CD4-positive, alpha-beta T cell treated with Interleukin-15 for 1 hour (primary cell): ENCODE data around the gene PROKR2.

Experiments used
- DNase-seq: peaks from one replicate; pipeline ENCODE4 v3.0.0-alpha.2; 2020

Gene PROKR2

DNA sequence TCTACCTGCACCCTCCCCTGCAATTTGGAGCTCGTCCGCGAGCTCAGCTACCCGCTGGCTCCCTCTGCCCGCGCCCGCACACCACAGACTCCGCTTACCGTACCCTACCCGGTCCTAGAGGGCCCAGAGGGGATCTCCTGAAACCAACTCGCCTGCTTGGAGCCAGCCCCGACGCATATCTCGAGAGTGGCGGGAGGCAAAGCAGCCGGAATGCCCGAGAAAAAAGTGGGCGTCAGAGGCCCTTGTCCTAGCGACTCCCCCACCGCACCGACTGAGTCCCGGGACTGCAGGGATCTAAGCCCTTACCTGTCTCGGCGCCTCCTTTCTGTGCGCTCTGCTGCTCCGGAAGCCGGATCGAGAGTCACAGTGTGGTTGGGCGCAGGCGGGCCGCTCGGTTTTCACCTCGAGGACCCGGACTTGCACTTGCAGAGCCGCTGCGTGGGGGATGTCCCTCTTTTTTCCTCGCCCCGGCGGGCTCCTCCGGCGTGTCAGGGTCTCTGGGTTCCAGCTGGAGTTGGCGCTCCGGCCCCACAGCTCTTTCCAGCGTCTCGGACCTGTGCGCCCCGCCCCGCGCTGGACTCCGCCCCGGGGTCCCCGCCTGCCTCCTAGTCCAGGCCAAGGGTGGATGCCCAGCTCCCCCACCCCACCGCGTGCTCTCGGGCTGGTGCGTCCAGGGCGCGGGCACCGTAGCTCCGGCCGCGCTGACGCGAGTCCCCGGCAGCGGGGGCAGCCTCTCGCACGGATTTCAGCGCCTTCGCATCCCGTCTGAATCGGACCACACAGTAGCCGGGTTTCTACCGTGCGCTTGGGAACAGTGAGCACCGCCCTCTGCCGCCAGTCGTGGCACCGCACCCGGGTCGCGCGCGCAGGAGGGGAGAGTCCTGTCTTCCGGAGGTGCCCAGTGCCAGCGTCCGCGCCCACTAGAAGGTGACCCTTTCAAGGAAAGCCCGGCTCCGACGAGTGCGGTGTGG is at the start of gene PROKR2:
Gene PROKR2 (minus strand): TSS at position 767 of the 971 bp plus-strand sequence. CDS start 2,585 bp downstream, outside the sequence.
- DNase-seq: no peak

DNA sequence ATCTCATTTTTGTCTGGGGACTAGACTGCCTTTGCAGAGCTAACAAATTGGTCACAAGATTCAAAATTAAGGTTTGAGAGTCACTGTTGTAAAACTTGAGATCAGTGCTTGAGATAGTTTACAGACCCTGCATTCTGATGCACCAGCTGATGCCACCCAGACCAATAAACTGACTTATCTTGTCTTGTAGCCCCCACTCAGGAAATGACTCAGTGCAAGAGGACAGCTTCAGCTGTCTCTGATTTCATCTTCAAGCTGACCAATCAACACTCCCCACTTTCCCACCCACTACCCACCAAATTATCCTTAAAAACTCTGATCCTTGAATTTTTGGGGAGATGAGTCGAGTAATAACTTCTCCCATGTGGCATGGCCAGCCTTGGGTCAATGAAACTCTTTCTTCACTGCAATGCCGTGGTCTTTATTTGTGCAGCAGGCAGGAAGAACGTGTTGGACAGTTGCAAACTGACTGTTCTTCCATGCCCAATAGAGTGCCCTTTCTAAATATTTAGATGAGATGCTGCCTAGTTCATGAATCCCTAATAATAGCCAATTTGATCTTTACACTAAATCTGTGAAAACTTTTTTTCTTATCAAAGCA is 48.3 kb upstream of the PROKR2 start:
- DNase-seq: no peak

DNA sequence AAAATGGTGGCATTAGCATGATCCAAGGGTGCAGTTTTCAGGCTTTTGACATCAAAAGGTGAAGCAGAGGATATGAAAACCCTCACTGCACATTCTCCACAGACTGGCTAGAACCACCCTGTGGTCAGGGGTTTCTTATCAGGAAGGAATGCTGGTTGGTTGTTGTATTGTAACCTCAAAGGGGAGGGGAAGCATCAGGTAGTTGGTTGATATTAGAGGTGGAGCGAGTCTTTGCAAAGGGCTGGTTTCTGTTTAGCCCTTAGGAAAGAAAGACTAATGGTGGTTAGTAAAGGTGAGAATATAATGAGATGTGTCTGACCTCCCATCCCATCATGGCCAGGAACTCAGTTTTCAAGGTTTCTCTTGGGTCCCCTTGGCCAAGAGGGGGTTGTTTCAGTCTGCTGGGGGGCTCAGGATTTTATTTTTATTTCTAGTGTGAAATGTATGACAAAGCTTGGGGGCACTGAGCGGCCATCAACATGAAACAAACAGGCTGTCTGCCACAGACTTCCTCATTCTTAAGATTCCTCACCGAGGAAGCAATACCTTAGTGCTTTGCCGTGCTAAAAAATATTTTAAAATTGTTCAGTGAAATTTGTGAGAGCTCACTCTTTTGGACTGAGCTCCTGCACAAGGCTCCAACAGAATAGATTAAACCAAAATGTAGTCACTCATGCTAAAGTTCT is 47.5 kb upstream of the PROKR2 start:
- DNase-seq: no peak

DNA sequence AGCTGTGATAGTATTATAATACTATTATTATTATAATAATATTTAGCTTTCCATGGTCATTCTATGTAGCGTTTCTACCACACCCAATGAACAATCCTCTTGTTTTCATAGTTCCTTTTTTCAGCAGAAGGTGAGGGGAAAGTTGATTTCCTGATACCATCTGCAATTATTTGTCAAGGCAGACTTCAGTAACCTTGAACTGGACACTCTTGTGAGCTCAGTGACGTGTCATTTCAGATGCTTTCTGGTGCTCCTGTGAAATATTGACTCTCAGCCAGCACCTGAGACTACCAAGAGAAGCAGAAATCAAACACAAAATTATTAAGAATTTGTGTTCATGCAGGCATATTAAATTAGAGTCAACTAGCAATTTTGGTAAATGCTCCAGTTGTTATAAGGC is 46.0 kb upstream of the PROKR2 start:
- DNase-seq: no peak

DNA sequence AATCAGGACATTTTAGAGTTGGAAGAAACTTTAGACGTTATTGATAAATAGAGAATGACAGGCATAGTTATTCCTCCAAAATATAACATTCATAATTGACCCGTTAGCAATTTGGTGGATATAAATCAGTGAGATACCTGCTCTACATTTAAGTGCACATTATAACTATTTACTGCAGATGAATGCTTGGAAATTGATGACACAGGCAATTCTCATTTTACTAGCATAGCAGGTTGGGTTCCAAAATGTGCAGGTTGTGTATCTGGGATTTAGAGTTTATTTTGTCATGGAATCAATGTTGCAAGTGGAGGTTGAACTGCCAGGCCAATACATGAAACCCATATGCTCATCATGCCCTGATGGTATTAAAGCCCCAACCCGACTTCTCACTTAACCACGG is 44.4 kb upstream of the PROKR2 start:
- no peak for DNase-seq

DNA sequence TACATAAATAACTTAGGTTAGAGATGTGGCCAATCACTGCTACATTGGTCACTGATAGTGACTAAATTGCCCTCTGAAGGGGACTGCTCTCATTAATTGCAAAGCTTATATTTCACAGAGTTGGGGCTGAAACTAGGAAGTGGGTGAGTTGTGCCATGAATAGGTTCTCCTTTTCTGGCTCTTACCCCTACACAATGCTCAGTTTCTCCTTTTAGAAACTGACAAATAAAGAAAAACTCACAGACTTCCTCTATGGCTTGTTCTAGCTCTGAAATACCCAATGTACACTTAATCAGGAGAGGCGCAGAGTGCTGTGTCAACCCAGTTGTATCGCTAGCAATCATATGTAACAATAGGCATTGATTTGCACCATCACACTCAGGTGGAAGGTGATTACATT is 41.2 kb upstream of the PROKR2 start:
- DNase-seq: no peak

DNA sequence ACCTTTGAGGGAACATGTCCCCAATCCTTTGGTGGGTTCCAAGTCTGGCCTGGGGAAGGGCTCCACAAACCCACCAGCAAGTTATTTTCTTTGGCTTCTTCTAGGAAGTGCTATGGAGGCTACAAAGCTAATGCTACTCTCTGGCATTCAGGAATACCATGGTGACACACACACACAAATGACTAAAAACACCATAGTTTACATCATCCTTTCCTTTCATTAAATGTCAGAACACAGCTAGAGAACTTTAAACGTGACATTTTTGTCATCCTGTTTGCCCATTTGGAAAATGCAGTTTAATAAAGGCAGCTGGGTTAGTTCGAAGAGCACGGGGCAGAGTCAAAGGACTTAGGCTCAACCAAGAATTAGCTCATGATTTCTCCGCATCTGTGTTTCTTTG is 40.2 kb upstream of the PROKR2 start:
- no peak for DNase-seq

DNA sequence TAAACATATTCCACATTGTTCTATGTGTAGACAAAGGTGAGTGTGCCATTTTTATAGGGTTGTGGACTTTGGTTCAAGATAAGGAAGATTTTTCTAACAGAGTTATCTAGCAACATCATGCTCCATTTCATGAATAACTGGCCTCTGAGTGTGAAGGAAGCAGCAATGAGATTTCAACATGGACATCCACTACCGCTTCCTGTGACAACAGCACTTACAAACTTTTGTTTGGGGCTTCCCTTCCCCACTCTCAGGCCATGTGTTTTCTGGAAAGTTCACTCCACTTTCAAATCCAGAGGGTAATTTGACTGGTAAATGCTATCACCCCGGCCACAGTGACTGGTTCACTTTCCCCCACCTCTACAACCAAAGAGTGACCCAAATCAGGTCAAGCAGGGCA is 38.1 kb upstream of the PROKR2 start:
- no peak for DNase-seq

DNA sequence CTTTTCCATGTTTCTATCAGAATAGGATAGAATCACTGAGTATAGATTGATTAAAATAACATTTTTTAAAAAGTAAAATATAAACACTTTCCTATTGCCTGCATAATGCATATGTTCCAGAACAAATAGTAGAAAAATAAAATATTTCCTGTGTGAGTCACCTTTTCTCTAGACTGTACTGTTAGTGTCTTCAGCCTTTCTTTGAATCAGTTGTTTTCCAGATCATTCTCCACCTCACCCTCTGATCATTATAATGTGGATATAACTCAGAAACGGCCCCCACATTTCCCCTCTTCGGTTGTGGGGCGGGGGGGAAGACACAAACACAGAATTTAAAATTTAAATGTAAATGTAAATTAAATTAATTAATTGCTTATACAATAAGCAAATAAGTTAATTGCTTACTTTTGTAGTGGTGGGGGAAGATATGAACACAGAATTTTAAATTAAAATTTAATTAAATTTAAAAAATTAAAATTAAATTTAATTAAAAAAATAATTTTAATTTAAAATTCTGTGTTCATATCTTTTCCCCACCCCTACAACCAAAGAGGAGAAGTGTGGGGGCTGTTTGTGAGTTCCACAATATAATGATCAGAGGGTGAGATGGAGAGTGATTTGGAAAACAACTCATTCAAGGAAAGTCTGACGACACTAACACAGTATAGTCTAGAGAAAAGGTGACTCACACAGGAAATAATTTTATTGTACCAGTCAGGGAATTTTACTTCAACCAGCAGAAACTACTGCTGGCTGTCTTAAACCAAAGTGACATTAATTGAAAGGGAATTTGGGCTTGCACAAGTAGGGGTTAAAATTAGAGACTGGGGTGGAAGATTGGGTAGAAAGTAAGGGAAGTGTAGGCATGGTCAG is 37.1 kb upstream of the PROKR2 start:
- no peak for DNase-seq

DNA sequence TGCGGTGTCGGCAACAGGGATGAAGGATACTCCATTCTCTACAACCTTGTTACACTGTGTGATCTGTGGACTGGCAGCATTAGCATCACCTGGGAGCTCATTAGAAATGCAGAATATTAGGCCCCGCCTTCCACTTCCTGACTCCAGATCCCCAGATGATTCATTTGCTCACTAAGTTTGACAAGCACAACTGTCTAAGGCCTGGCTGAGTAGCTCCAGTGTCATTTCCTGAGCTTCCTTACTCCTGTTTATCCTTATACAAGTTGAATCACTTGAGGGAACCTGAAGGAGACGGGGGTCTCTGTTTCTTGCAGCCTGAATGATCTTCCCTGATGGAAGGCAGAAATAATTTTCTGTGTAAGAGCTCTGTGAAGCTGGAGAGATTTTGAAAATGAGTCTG is 32.7 kb upstream of the PROKR2 start:
- DNase-seq: no peak

DNA sequence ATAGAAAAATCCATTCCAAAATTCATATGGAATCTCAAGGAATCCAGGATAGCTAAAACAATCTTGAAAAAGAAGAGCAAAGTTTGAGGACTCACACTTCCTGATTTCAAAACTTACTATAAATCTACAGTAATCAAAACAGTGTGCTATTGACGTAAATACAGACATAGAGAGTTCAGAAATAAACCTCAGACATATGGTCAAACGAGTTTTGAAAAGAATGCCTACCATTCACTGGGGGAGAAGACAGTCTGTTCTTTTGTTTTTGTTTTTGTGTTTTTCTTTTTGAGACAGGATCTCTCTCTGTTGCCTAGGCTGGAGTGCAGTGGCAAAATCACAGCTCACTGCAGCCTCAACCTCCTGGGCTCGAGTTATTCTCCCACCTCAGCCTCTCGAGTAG is 25.3 kb upstream of the PROKR2 start:
- DNase-seq: no peak

DNA sequence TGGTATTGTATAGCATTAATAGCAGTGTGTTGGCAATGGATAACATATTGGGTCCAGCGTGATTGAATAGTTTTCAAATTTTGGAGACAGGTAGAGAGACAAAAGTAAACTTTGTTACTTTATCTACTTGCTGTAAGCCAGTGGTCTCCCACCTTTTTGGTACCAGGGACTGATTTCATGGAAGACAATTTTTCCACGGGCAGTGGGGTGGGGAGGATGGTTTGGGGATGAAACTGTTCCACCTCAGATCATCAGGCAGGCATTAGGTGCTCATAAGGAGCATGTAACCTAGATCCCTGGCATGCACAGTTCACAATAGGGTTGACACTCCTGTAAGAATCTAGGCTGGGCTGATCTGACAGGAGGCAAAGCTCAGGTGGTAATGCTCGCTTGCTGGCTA is 14.6 kb upstream of the PROKR2 start:
- no peak for DNase-seq

DNA sequence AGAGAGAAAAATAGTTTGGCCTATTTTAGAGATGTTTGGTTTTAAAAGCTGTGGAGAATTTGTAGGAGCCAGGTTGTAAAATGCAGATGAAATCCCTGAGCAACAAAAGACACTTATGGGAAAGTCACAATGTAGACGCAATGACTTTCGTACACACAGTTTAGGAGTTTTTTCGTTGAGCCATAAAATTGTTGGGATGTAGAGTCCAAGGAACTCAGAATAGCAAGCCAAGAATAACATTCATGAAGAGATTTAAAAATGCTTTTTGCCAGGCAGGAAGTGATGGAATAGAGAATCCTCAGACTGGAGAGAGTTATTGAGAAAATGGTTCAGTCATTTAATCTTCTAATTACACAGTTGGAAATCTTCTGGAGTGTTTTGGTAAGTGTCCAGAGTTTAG is 11.5 kb upstream of the PROKR2 start:
- no peak for DNase-seq

DNA sequence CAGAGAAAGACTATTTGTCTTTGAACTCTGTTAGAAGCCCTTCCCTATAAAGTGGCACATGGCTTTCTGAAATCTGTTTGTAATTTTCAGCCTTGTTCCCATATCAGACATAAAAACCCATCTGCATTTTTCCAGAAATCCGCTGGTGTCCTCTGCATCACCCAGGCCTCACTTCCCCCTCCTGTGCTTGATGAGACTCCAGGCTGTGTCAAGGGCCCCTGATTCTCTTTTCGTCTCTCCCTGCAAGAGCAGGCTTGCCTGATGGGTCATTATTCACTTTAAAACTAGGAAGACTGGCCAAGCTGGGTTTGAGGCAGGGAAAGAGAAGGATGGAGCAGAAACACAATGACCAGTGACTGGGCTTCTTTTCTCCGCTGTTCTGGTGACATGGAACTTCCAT is 10.6 kb upstream of the PROKR2 start:
- no peak for DNase-seq

DNA sequence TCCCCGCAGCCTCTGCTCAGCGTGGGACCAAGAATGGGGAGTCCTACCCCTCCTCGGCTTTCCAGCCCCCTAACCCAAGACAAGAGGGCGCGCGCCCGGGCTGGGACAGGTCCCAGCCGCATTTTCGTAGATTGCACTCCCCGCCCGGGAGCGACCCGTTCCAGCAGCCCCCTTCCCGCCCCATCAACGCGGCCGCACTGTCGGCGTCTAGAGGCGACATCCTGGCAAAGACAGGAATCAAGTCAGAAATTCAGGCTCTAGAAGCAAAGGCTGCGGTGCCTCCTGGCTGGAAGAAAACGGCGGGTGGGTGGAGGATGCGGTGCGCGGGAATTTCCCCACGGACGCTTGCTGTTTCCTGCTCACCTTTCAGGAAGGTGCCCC is 957 bp downstream of the PROKR2 start:
- DNase-seq: no peak

DNA sequence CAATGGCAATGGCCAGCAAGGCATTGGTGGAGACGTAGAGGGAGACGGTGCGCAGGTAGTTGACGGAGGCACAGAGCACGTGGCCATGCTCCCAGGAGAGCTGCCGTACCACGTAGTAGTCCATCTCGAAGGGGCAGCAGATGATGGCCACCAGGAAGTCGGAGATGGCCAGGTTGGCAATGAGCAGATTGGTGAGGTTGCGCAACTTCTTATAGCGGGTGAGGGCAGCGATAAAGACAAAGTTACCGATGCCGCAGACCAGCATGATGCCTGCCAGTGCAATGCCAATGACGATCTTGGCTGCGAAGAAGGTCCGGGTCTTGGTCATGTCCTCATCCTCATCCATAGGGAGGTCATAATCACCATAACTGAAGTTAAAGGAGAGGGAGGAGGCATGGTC is 2.8 kb downstream of the PROKR2 start:
- no peak for DNase-seq

DNA sequence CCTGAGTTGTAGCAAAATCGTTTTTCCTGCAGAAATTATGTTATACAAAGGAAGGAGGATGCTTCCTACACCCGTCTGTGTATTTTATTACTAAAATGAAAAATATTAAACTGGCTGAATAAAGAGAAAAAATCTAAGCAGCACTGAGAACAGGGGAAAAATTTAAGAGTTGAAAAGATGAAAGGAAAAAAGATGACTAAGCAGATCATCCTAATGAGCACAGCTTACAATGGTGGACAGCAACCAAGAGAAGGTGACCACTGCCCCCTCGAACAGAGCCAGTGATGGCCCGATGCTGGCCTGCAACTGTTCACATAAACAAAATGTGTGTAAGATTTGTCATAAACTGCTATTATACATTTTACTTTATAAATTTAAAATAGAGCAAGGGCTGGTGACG is 4.2 kb downstream of the PROKR2 start:
- no peak for DNase-seq

DNA sequence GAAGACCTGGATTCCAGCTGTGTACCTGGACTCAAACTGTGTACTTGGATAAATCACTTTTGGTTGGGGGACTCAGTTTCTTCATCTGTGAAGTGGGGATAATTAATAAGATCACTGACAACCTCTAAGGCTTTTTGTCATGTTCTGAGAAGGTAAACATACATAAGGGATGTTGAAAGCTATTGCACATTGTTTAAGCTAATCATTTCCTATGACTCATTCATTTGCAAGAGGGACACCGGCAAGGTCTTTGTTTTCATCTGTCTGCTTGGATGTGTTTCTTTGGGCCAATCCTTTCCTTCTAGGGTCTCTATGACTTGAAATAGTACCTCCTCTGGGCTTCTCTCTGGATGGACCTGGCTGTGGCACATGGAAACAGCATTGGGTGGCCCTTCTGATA is 6.8 kb downstream of the PROKR2 start:
- DNase-seq: no peak

DNA sequence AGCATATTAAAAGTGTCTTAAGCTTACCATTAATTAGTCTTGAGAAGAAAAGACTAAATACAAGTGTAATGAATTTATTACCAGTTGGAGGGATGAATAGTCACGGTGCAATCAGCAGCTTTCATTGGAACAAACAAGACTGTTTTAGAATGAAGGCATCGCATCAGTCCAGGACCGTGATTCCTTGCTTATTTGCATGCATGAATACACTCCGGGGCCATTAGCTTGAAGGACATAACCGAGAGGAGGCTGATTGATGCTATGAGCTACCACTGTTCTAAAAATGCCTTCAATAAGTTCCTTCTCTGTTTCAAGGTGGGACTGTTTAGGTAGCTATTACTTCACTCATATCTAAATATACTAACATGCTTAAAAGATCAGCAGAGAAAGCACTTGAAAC is 17.9 kb downstream of the PROKR2 start:
- DNase-seq: no peak

DNA sequence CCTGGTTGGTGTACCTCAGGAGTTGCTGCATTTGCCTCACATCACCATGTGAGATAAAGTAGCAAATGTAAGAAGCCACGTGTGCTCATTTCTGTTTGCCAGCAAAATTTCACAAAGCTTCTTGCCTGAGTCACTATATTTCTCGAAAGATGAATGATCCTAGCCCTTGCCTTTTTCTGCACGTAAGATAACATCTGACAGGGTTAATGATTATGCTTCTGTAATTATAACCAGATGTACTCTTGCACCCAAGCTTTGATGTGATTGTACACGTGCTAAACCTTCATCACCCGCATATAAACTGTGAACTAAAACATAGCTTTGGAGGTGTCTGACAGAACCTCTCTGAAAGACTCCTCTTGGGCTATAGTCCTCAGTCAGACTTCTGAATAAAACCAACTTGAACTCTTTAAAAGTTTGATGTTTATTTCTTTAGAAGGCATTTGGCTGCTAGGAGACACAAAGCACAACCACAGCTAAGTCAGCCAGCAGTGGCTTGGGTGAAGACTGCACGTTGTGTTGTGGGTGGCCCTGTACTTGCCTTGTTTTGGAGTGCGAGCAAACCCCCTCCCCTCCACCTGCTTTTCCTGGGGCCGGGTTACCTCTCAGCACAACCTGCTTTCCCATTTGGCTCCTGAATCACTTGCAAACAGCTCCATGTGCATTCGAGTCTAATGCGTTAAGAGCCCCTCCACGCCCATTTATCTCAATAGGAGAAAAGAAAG is 19.3 kb downstream of the PROKR2 start:
- no peak for DNase-seq

DNA sequence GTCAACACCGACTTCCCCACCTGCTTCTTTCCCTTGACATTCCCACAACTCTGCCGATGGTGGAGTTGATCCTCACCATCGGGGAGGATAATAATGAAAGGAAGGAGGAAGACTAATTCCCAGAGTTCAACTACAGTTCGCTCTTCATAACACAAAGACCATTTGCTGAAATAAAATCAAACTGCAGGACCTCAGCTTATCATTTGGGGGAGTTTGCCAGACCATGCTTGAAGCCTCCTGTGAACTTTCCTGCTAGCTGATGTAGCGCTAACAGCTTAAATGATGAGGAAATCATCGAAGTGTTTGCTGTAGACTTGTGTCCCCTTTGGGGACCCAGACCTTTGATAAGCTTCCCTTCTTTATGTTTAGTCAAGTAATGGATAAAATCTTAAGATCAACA is 26.2 kb downstream of the PROKR2 start:
- DNase-seq: no peak

DNA sequence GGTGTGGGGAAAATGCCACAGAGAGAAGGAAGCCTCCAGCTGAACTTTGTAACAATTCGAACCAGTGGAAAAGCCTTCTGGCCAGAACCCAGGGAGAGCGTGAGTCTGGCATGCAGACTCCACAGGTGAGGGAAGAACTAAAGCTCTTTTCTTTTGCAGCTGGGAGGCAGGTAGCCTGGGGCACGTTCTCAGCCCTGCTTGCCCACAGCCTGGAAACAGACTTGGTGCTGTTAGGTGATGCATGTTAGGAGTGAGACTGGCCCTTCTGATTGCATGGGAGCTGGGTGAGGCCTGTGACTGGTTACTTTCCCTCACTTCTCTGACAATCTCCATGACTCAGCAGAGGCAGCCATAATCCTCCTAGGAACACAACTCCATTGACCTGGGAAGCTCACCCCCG is 34.2 kb downstream of the PROKR2 start:
- DNase-seq: no peak
